HG02642 (cell line): ENCODE measurements around the gene AZIN2.

Experiments
- ATAC-seq: cut with Tn5 transposase; IDR thresholded peaks from one replicate; pipeline ENCODE4 v1.9.1; 2021; ENCODE audit warnings: mild to moderate bottlenecking; ENCODE audit not compliant: unreplicated experiment, poor library complexity

AZIN2 gene

DNA sequence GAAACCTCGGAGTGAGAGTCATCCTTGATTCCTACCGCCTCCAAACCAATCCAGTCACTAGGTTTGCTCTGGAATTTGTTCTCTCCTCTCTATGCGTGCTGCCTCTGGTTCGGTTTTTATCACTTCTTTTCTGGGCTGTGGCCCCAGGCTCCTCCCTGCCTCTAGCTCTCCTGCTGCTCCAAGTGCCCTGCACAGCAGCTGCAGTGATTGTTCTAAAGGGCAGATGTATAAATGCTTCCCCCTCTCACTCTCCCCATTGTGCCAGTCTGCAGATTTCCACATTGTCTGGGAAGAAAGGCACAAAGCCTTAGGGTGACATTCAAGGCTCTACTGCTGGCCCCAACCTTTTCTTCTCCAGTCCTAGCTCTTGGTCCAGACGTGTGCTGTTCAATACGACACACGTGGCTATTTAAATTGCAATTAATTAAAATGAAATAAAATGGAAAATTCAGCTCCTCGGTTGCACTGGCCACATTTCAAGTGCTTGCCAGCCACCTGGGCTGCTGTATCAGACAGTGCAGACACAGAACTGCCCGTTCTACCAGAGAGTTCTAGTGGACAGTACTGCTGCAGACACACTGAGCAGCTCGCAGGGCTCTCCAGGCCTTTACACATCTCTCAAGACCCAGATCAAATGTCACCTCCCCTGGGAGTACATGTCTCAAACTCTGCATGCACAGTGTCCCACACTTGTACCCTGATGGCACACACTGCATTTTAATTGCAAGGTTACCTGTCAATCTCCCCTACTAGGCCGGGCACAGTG, 88.5 kb downstream of the AZIN2 start:
- no peak for ATAC-seq
